HG03097 (cell line): ENCODE data around the gene WNK3.

Experiments used
- ATAC-seq: cut with Tn5 transposase; IDR thresholded peaks from one replicate; pipeline ENCODE4 v1.9.1; 2021; ENCODE audit not compliant: unreplicated experiment, low FRiP score

The WNK3 gene

DNA sequence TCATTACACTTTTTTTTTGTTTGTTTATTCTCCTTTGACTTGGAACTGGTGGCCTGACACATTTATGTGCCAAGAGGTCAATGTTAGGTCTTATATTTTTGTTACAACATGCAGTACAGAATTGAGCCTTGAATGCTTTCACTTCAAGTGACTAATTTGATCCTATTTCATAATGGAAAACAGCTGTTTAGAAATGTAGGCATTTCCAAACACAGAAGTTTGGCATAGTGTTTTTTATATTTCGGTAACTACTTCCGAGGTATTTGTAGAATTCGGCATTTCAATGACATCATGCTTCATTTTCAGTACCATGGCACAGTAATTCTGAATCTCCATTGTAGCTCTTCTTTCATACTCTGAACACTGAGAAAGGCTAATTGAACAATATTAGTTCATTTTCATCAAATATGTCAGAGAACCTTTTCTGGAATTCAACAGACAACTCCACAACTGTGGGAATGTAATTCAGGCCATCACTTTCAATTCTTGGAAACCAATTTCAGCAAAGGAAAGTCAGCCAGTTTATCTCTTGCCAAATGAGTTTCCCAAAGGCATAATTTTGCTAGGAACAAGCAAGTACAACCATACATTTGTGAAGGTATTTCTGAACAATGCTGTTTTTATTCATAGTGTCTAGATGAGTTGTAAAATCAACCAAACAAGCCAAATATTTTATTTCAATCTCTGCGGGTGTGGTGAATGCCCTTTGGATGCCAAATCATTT is 186.2 kb downstream of the WNK3 start:
- no peak for ATAC-seq

DNA sequence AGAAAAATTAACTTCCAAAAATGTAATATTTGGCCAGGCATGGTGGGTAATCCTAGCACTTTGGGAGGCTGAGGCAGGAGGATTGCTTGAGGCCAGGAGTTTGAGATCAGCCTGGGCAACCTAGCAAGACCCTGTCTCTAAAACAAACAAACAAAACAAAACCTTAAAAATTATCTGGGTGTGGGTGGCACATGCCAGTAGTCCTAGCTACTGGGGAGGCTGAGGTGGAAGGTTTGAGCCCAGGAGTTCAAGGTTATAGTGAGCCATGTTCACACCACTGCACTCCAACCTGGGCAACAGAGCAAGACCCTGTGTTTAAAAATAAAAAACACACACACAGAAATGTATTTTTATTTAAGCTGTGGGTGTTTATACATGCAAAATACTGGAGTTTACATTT is 186.8 kb downstream of the WNK3 start:
- ATAC-seq, result no peak

DNA sequence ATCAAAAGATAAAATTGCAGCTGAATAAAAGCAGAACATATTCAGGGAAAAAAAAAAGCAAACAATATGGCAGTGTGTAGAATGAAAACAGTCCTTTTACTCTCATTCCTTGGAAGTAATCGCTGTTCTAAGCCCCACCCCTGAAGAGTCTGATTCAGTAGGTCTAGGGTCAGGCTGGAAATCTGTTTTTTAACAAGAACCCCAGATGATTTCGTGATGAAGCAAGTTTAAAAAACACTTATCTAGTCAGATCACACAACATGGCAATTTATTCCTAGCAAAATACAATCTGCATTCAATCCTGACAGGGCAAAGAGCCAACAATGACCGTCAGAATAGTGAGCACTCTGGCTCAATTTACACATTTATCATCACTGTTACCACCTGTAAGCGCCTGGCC is 190.9 kb downstream of the WNK3 start:
- ATAC-seq, result no peak

DNA sequence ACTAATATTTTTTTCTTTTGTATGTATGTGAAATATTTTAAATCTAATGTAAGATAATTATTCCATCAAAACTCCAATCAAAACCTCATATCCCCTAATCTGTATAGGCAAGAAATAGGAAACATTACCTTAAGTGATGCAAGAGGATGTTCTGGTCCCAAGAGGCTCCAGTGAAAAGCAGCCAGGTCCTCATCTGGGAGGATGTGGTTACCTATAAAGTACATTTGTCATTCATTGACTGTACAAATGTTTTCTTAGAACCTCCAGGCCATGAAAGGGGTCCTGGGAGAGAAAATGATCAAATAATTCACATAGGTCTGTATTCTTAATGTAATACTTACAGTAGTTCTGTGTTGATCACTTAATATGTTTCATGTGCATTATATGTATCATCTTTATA is 200.3 kb downstream of the WNK3 start:
- ATAC-seq, result no peak
